HCT116 (cell line): ENCODE results near the gene SLC8A2. TPM values are rescaled to one million over a fixed set of nuclear protein-coding genes. Genes with fewer than 3 reads are reported as not detected.

Source experiments
- ATAC-seq: fragments of 200-7000 bp; cut with Tn5 transposase; 2 replicates; pipeline ENCODE4 v1.9.1; 2020; ENCODE audit warnings: mild to moderate bottlenecking, moderate library complexity
- BruUV-seq: library from RNA; stranded (reverse); fragments of 400-500 nt; replicated peaks from 2 replicates; lab custom pipeline; 2021; lab: Mats Ljungman, UMichigan
- CTCF ChIA-PET: fragments of 300-600 bp; sonication (Branson Sonifier 250); formaldehyde crosslinking; loops from one replicate; lab custom pipeline; 2021; ENCODE audit warnings: antibody characterized with exemption; lab: Charles Lee
- POLR2A ChIA-PET: fragments of 300-600, 350-600 bp; sonication (Branson Sonifier 250); formaldehyde crosslinking; loops from one replicate; lab custom pipeline; 2021; ENCODE audit warnings: antibody characterized with exemption; lab: Charles Lee
- RAD21 ChIA-PET, 2 experiments: fragments of 300-600 bp; sonication (Branson Sonifier 250); formaldehyde crosslinking; loops; one replicate each; lab custom pipeline; 2023; ENCODE audit warnings: low total read pairs in 2 of 2; ENCODE audit not compliant: uncharacterized antibody in 2 of 2, unreplicated experiment in 2 of 2, low non-redundant PET in 1 of 2; lab: Charles Lee
- DNase-seq: peaks from one replicate; pipeline ENCODE4 v3.0.0-alpha.2; 2010; ENCODE audit warnings: low read depth, low spot score
- H2AFZ ChIP-seq: fragments of 200-600 bp; shearing (Covaris generic), sonication (generic); 2 replicates; pipeline ENCODE4 v1.6.1; 2017; ENCODE audit warnings: low read depth, mixed run types, mixed read lengths, antibody characterized with exemption, low read length; ENCODE audit not compliant: poor library complexity, severe bottlenecking
- H3K27ac ChIP-seq: 2 replicates; pipeline ENCODE4 v1.5.1; 2012; ENCODE audit warnings: low read depth, low read length
- H3K27me3 ChIP-seq: fragments of 200-600 bp; sonication (generic); 2 replicates; pipeline ENCODE4 v1.6.1; 2016; ENCODE audit warnings: mixed run types, low read length, mixed read lengths; ENCODE audit not compliant: insufficient read depth
- H3K36me3 ChIP-seq, 2 experiments: fragments of 200-500 bp in 1 of 2; fragments of 200-600 bp in 1 of 2; sonication (Bioruptor generic) in 1 of 2; sonication (generic) in 1 of 2; 2 replicates each; pipeline versions ENCODE4 v1.5.1 to v1.6.1; 2014 to 2016; ENCODE audit warnings: low read length in 2 of 2, inconsistent platforms in 1 of 2, mixed read lengths in 1 of 2, mixed run types in 1 of 2; ENCODE audit not compliant: insufficient read depth in 2 of 2, control insufficient read depth in 1 of 2
- H3K4me1 ChIP-seq, 2 experiments: fragments of 200-600 bp in 1 of 2; sonication (generic) in 1 of 2; 2 replicates each; pipeline versions ENCODE4 v1.5.1 to v1.6.1; 2012 to 2017; ENCODE audit warnings: low read length in 2 of 2, inconsistent platforms in 1 of 2, mild to moderate bottlenecking in 1 of 2, mixed read lengths in 1 of 2, mixed run types in 1 of 2, moderate library complexity in 1 of 2; ENCODE audit not compliant: insufficient read depth in 2 of 2, control insufficient read depth in 1 of 2
- H3K4me2 ChIP-seq: fragments of 200-600 bp; sonication (generic); 2 replicates; pipeline ENCODE4 v1.6.1; 2017; ENCODE audit warnings: mixed run types, low read length, mixed read lengths
- H3K4me3 ChIP-seq, 2 experiments: fragments of 200-600 bp in 1 of 2; sonication (generic) in 1 of 2; replicated peaks in 1 of 2; 2 replicates each; pipeline ENCODE4 v1.5.1; 2011 to 2016; ENCODE audit warnings: low read length in 2 of 2, control low read depth in 1 of 2, low read depth in 1 of 2, mild to moderate bottlenecking in 1 of 2, mixed read lengths in 1 of 2, mixed run types in 1 of 2
- H3K79me2 ChIP-seq: fragments of 200-600 bp; sonication (generic); 2 replicates; pipeline ENCODE4 v1.6.1; 2017; ENCODE audit warnings: mild to moderate bottlenecking, mixed run types, low read length, moderate library complexity, mixed read lengths; ENCODE audit not compliant: insufficient read depth
- H3K9ac ChIP-seq: fragments of 200-600 bp; sonication (generic); 2 replicates; pipeline ENCODE4 v1.6.1; 2016; ENCODE audit warnings: low read length, mixed read lengths
- H3K9me2 ChIP-seq: fragments of 200-600 bp; sonication (generic), shearing (Covaris generic); 2 replicates; pipeline ENCODE4 v1.6.1; 2017; ENCODE audit warnings: mixed run types, mild to moderate bottlenecking, moderate library complexity; ENCODE audit not compliant: insufficient read depth
- H3K9me3 ChIP-seq, 2 experiments: fragments of 200-500 bp in 1 of 2; fragments of 200-600 bp in 1 of 2; sonication (Bioruptor generic) in 1 of 2; sonication (generic) in 1 of 2; 2 replicates each; pipeline ENCODE4 v1.6.1; 2014 to 2017; ENCODE audit warnings: low read length in 2 of 2, mixed read lengths in 2 of 2, inconsistent platforms in 1 of 2, low read depth in 1 of 2, mild to moderate bottlenecking in 1 of 2, mixed run types in 1 of 2, moderate library complexity in 1 of 2; ENCODE audit not compliant: control insufficient read depth in 1 of 2, insufficient read depth in 1 of 2
- H4K20me1 ChIP-seq: fragments of 200-600 bp; sonication (generic), shearing (Covaris generic); 2 replicates; pipeline ENCODE4 v1.6.1; 2017; ENCODE audit warnings: mixed run types, mild to moderate bottlenecking, moderate library complexity; ENCODE audit not compliant: insufficient read depth
- CBX3 ChIP-seq: IDR thresholded peaks from 2 replicates; pipeline ENCODE4 v1.6.1; 2012; ENCODE audit warnings: low read depth
- EZH2 ChIP-seq: fragments of 200-600 bp; sonication (generic); IDR thresholded peaks from 2 replicates; pipeline ENCODE4 v1.6.1; 2017; ENCODE audit warnings: antibody characterized with exemption, mixed run types
- EZH2phosphoT487 ChIP-seq: fragments of 200-600 bp; IDR thresholded peaks from 2 replicates; pipeline ENCODE4 v1.6.1; 2018; ENCODE audit warnings: antibody characterized with exemption, borderline replicate concordance
- FOSL1 ChIP-seq: IDR thresholded peaks from 2 replicates; pipeline ENCODE4 v1.6.1; 2012; ENCODE audit warnings: low read depth
- JUND ChIP-seq: IDR thresholded peaks from 2 replicates; pipeline ENCODE4 v1.6.1; 2012
- POLR2A ChIP-seq: IDR thresholded peaks from 2 replicates; pipeline ENCODE4 v1.7.0; 2011; ENCODE audit warnings: borderline replicate concordance; ENCODE audit not compliant: insufficient read depth, insufficient read length; ENCODE audit errors: extremely low read depth
- POLR2AphosphoS5 ChIP-seq: IDR thresholded peaks from 2 replicates; pipeline ENCODE4 v1.6.1; 2011; ENCODE audit warnings: mild to moderate bottlenecking, low read depth, low read length, moderate library complexity
- SIN3A ChIP-seq: IDR thresholded peaks from 2 replicates; pipeline ENCODE4 v1.6.1; 2012; ENCODE audit warnings: low read depth
- SP1 ChIP-seq: IDR thresholded peaks from 2 replicates; pipeline ENCODE4 v1.6.1; 2012; ENCODE audit warnings: low read depth
- SRF ChIP-seq: IDR thresholded peaks from 2 replicates; pipeline ENCODE4 v1.6.1; 2012; ENCODE audit warnings: low read depth
- TCF7L2 ChIP-seq: IDR thresholded peaks from 2 replicates; pipeline ENCODE4 v1.7.0; 2011; ENCODE audit warnings: borderline replicate concordance, inconsistent platforms; ENCODE audit not compliant: insufficient read depth, insufficient read length; ENCODE audit errors: extremely low read depth
- YY1 ChIP-seq: IDR thresholded peaks from 2 replicates; pipeline ENCODE4 v1.6.1; 2011; ENCODE audit warnings: low read length, low read depth, moderate library complexity, mild to moderate bottlenecking; ENCODE audit not compliant: insufficient replicate concordance; ENCODE audit errors: extremely low read depth
- ZNF274 ChIP-seq: fragments of 200-500 bp; sonication (Bioruptor generic); IDR thresholded peaks from 2 replicates; pipeline ENCODE4 v1.6.1; 2014; ENCODE audit warnings: mild to moderate bottlenecking, low read depth, low read length, inconsistent platforms
- intact Hi-C: fragments of 100-400 bp; cut with micrococcal nuclease; formaldehyde crosslinking; loops from 2 replicates; pipeline ENCODE4 v1.10.0; 2022
- total RNA-seq: library from RNA; stranded (reverse); gene quantifications from one replicate; pipeline ENCODE4 v1.2.1, GENCODE V29; 2021; ENCODE audit not compliant: unreplicated experiment
- TF ChIP-seq, protein P1 (sequence below): IDR thresholded peaks from 2 replicates; pipeline ENCODE4 v1.6.1; 2011; ENCODE audit warnings: mild to moderate bottlenecking, low read length, moderate library complexity; ENCODE audit not compliant: insufficient replicate concordance; ENCODE audit errors: extremely low read depth
- TF ChIP-seq, protein P2 (sequence below), 3 experiments: fragments of 200-600 bp in 1 of 3; sonication (generic) in 1 of 3; IDR thresholded peaks in 2 of 3; conservative IDR thresholded peaks in 1 of 3; 2 replicates each; pipeline ENCODE4 v1.5.1; 2012 to 2017; ENCODE audit warnings: low read depth in 2 of 3, low read length in 2 of 3, antibody characterized with exemption in 1 of 3, borderline replicate concordance in 1 of 3, control low read depth in 1 of 3, mild to moderate bottlenecking in 1 of 3, mixed read lengths in 1 of 3, mixed run types in 1 of 3, moderate library complexity in 1 of 3; ENCODE audit not compliant: insufficient read depth in 1 of 3
- TF ChIP-seq, protein P3 (sequence below): IDR thresholded peaks from 2 replicates; pipeline ENCODE4 v1.6.1; 2012
- TF ChIP-seq, protein P4 (sequence below): IDR thresholded peaks from 2 replicates; pipeline ENCODE4 v1.6.1; 2012

Gene SLC8A2
- total RNA-seq, 1 experiment from 2014 or later: 0.98 TPM

DNA sequence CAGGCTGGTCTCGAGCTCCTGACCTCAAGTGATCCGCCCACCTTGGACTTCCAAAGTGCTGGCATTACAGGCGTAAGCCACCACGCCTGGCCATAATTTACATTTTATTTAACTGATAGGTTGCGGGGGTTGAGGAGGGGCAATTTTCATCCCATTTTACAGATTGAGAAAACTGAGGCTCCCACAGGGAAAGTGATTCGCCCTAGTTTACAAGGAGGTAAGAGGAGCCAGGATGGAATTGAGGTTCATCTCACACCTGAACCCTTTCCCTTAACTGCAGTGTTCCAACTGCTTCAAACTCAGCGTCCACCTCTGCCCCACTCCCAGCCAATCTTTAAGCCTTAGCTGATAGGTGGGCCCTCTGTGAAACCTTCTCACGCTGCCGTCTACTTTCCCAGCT is 47.2 kb upstream of the SLC8A2 start:
- RAD21 ChIA-PET: no interaction called here
- Histone ChIP-seq H3K36me3 (no peaks in the 10 kb centered on the region), H3K4me3 (no peak overlapping the region), H3K27me3 (no peaks in the 10 kb centered on the region), H3K9me3 (no peaks in the 10 kb centered on the region), H3K27ac (no peak overlapping the region), H3K4me1 (peaks cover 5 to 14% of the 10 kb centered on the region in 2 experiments; a peak in 3 of 4 replicates), H2AFZ (no peak overlapping the region), H3K79me2 (peaks cover 10% of the 10 kb centered on the region), H3K9ac (no peak overlapping the region), H3K9me2 (no peaks in the 10 kb centered on the region), H4K20me1 (no peaks in the 10 kb centered on the region), H3K4me2 (no peak overlapping the region)
- TF ChIP-seq SIN3A (no peak), SP1 (no peak), EZH2phosphoT487 (no peak), YY1 (no peak), POLR2A (no peak), POLR2AphosphoS5 (no peak), FOSL1 (no peak), CBX3 (no peak), SRF (no peak), EZH2 (no peak), ZNF274 (no peak), JUND (no peak), TCF7L2 (no peak)
- TF ChIP-seq, protein P1, sequence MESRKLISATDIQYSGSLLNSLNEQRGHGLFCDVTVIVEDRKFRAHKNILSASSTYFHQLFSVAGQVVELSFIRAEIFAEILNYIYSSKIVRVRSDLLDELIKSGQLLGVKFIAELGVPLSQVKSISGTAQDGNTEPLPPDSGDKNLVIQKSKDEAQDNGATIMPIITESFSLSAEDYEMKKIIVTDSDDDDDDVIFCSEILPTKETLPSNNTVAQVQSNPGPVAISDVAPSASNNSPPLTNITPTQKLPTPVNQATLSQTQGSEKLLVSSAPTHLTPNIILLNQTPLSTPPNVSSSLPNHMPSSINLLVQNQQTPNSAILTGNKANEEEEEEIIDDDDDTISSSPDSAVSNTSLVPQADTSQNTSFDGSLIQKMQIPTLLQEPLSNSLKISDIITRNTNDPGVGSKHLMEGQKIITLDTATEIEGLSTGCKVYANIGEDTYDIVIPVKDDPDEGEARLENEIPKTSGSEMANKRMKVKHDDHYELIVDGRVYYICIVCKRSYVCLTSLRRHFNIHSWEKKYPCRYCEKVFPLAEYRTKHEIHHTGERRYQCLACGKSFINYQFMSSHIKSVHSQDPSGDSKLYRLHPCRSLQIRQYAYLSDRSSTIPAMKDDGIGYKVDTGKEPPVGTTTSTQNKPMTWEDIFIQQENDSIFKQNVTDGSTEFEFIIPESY: no peak
- TF ChIP-seq, protein P2, sequence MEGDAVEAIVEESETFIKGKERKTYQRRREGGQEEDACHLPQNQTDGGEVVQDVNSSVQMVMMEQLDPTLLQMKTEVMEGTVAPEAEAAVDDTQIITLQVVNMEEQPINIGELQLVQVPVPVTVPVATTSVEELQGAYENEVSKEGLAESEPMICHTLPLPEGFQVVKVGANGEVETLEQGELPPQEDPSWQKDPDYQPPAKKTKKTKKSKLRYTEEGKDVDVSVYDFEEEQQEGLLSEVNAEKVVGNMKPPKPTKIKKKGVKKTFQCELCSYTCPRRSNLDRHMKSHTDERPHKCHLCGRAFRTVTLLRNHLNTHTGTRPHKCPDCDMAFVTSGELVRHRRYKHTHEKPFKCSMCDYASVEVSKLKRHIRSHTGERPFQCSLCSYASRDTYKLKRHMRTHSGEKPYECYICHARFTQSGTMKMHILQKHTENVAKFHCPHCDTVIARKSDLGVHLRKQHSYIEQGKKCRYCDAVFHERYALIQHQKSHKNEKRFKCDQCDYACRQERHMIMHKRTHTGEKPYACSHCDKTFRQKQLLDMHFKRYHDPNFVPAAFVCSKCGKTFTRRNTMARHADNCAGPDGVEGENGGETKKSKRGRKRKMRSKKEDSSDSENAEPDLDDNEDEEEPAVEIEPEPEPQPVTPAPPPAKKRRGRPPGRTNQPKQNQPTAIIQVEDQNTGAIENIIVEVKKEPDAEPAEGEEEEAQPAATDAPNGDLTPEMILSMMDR (IDR thresholded peaks at IDR 0.05 in 2 of 3, conservative IDR thresholded peaks at IDR 0.05 in 1 of 3; ENCODE audit: borderline replicate concordance in 1 of 3, insufficient read depth in 1 of 3, low read depth in 2 of 3, low read length in 2 of 3): no peak
- TF ChIP-seq, protein P3, sequence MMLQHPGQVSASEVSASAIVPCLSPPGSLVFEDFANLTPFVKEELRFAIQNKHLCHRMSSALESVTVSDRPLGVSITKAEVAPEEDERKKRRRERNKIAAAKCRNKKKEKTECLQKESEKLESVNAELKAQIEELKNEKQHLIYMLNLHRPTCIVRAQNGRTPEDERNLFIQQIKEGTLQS: no peak
- TF ChIP-seq, protein P4, sequence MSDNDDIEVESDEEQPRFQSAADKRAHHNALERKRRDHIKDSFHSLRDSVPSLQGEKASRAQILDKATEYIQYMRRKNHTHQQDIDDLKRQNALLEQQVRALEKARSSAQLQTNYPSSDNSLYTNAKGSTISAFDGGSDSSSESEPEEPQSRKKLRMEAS: no peak
- CTCF ChIA-PET: no interaction called here
- POLR2A ChIA-PET: no interaction called here
- intact Hi-C loops: no loop called here
- BruUV-seq: no TSS peak
- ATAC-seq (no peak), DNase-seq (no peak)
